Endothelial cell of umbilical vein (primary cell): ENCODE results near the gene NEDD4L. TPM values are rescaled to one million over a fixed set of nuclear protein-coding genes. Genes with fewer than 3 reads are reported as not detected.

Source experiments
- BruUV-seq: library from RNA; stranded (reverse); fragments of 400-500 nt; replicated peaks from 2 replicates; lab custom pipeline; 2021; lab: Mats Ljungman, UMichigan
- CTCF ChIA-PET: fragments of 300-600, 350-600 bp; sonication (Branson Sonifier 250); formaldehyde crosslinking; loops from one replicate; lab custom pipeline; 2021; ENCODE audit warnings: antibody characterized with exemption, inconsistent platforms; lab: Charles Lee
- POLR2A ChIA-PET: fragments of 300-600, 350-600 bp; sonication (Branson Sonifier 250); formaldehyde crosslinking; loops from one replicate; lab custom pipeline; 2021; ENCODE audit warnings: antibody characterized with exemption, inconsistent platforms; lab: Charles Lee
- DNase-seq: peaks from one replicate; pipeline ENCODE4 v3.0.0-alpha.2; 2011; ENCODE audit warnings: low read depth, low spot score
- FAIRE-seq: peaks from 2 replicates; lab custom pipeline; 2011; peaks lifted over from hg19 to GRCh38; lab: Jason Lieb, UNC
- H2AFZ ChIP-seq: 2 replicates; pipeline ENCODE4 v1.6.0; 2012; ENCODE audit warnings: low read depth, low read length, control low read depth, inconsistent platforms
- H3K27ac ChIP-seq: 2 replicates; pipeline ENCODE4 v1.5.1; 2011; ENCODE audit warnings: low read depth, mild to moderate bottlenecking, control low read depth, low read length, moderate library complexity; ENCODE audit not compliant: insufficient read depth
- H3K27me3 ChIP-seq, 2 experiments: 2 replicates each; pipeline versions ENCODE4 v1.6.0 to v1.6.1; 2011; ENCODE audit warnings: low read length in 2 of 2, mixed read lengths in 1 of 2; ENCODE audit not compliant: control insufficient read depth in 2 of 2, insufficient read depth in 2 of 2
- H3K36me3 ChIP-seq, 2 experiments: 2 replicates in 1 of 2; 3 replicates in 1 of 2; pipeline ENCODE4 v1.5.1; 2011; ENCODE audit warnings: low read length in 2 of 2, mild to moderate bottlenecking in 1 of 2, moderate library complexity in 1 of 2; ENCODE audit not compliant: control insufficient read depth in 2 of 2, insufficient read depth in 2 of 2; ENCODE audit errors: extremely low read depth in 1 of 2
- H3K4me1 ChIP-seq: 3 replicates; pipeline ENCODE4 v1.5.1; 2011; ENCODE audit warnings: mild to moderate bottlenecking, low read length; ENCODE audit not compliant: control insufficient read depth, insufficient read depth; ENCODE audit errors: extremely low read depth
- H3K4me2 ChIP-seq: 2 replicates; pipeline ENCODE4 v1.6.1; 2011; ENCODE audit warnings: low read length, control low read depth, mixed read lengths; ENCODE audit not compliant: insufficient read depth
- H3K4me3 ChIP-seq, 3 experiments: fragments of 200-600 bp in 1 of 3; sonication (generic), shearing (Covaris generic) in 1 of 3; replicated peaks in 1 of 3; 2 replicates each; pipeline ENCODE4 v1.5.1; 2011 to 2016; ENCODE audit warnings: control low read depth in 3 of 3, low read length in 3 of 3, mild to moderate bottlenecking in 2 of 3, inconsistent platforms in 1 of 3, low read depth in 1 of 3, moderate library complexity in 1 of 3; ENCODE audit not compliant: insufficient read depth in 1 of 3
- H3K79me2 ChIP-seq: 2 replicates; pipeline ENCODE4 v1.6.0; 2012; ENCODE audit warnings: low read length, inconsistent platforms; ENCODE audit not compliant: control insufficient read depth, insufficient read depth
- H3K9ac ChIP-seq: replicated peaks from 2 replicates; pipeline ENCODE3; 2011; ENCODE audit warnings: low read length, control low read depth; ENCODE audit not compliant: insufficient read depth; ENCODE audit errors: extremely low read depth
- H3K9me1 ChIP-seq: replicated peaks from 3 replicates; pipeline ENCODE4 v1.6.0; 2011; ENCODE audit warnings: mild to moderate bottlenecking, low read length; ENCODE audit not compliant: control insufficient read depth, insufficient read depth; ENCODE audit errors: extremely low read depth
- H3K9me3 ChIP-seq: replicated peaks from 2 replicates; pipeline ENCODE4 v1.5.1; 2012; ENCODE audit warnings: low read length, inconsistent platforms; ENCODE audit not compliant: control insufficient read depth, insufficient read depth
- H4K20me1 ChIP-seq: replicated peaks from 2 replicates; pipeline ENCODE3; 2011; ENCODE audit warnings: mild to moderate bottlenecking, low read length; ENCODE audit not compliant: control insufficient read depth, insufficient read depth; ENCODE audit errors: extremely low read depth
- EZH2 ChIP-seq: IDR thresholded peaks from 2 replicates; pipeline ENCODE4 v1.6.1; 2012; ENCODE audit warnings: borderline replicate concordance, low read depth, mild to moderate bottlenecking, moderate library complexity, low read length, inconsistent platforms; ENCODE audit not compliant: severe bottlenecking
- FOS ChIP-seq: IDR thresholded peaks from 2 replicates; pipeline ENCODE4 v1.6.1; 2011; ENCODE audit warnings: mild to moderate bottlenecking, low read length, moderate library complexity, borderline replicate concordance; ENCODE audit not compliant: insufficient read depth
- GATA2 ChIP-seq: IDR thresholded peaks from 2 replicates; pipeline ENCODE4 v1.7.0; 2011; ENCODE audit warnings: low read depth, mild to moderate bottlenecking, moderate library complexity, mixed read lengths, low read length; ENCODE audit not compliant: insufficient read length, insufficient read depth
- JUN ChIP-seq: IDR thresholded peaks from 2 replicates; pipeline ENCODE4 v1.6.1; 2011; ENCODE audit warnings: borderline replicate concordance, low read depth; ENCODE audit not compliant: insufficient read length, insufficient read depth
- MYC ChIP-seq: IDR thresholded peaks from one replicate; pipeline ENCODE4 v1.6.1; 2011; ENCODE audit warnings: mild to moderate bottlenecking, low read depth, low read length
- POLR2A ChIP-seq: IDR thresholded peaks from 2 replicates; pipeline ENCODE4 v1.6.1; 2012; ENCODE audit warnings: low read depth, mild to moderate bottlenecking, control low read depth, low read length
- POLR2AphosphoS5 ChIP-seq: IDR thresholded peaks from 2 replicates; pipeline ENCODE4 v1.6.1; 2012; ENCODE audit warnings: low read depth, mild to moderate bottlenecking, control low read depth, low read length, moderate library complexity; ENCODE audit not compliant: insufficient read depth
- dilution Hi-C: fragments of 300-500 bp; cut with MboI; formaldehyde crosslinking; loops from one replicate; pipeline ENCODE4 v1.15.0; 2019; ENCODE audit warnings: low sequenced_read_pairs; ENCODE audit not compliant: extremely low pct_ligation_motif_present
- intact Hi-C: fragments of 100-400 bp; cut with micrococcal nuclease; formaldehyde crosslinking; loops from one replicate; pipeline ENCODE4 v1.10.0; 2022
- polyA plus RNA-seq, 4 experiments: library from polyadenylated mRNA; depleted of rRNA in 3 of 4; stranded (reverse) in 3 of 4; unstranded in 1 of 4; fragments of >200 nt; gene quantifications; 2 replicates each; pipeline versions ENCODE4 v1.2.1 to v1.2.3, GENCODE V29; 2011 to 2012; ENCODE audit warnings: missing spikeins in 1 of 4
- total RNA-seq: library from RNA; stranded (reverse); gene quantifications from 2 replicates; pipeline ENCODE4 v1.2.3, GENCODE V29; 2021
- TF ChIP-seq, protein P1 (sequence below), 2 donors: IDR thresholded peaks; 1 replicate in 1 of 2; 2 replicates in 1 of 2; pipeline ENCODE4 v1.5.1; 2011; ENCODE audit warnings: low read length in 2 of 2, mild to moderate bottlenecking in 2 of 2, moderate library complexity in 2 of 2, control low read depth in 1 of 2, inconsistent platforms in 1 of 2, low read depth in 1 of 2; ENCODE audit not compliant: insufficient read depth in 1 of 2; ENCODE audit errors: extremely low read depth in 1 of 2
- TF ChIP-seq, protein P2 (sequence below): IDR thresholded peaks from 2 replicates; pipeline ENCODE4 v1.6.1; 2011; ENCODE audit not compliant: insufficient read depth, insufficient read length

The NEDD4L gene
- total and polyA plus RNA-seq, 2 donors (not counting 3 experiments of a cell fraction or from before 2014, with no cell fraction given), result 20.5 to 78.9 TPM

DNA sequence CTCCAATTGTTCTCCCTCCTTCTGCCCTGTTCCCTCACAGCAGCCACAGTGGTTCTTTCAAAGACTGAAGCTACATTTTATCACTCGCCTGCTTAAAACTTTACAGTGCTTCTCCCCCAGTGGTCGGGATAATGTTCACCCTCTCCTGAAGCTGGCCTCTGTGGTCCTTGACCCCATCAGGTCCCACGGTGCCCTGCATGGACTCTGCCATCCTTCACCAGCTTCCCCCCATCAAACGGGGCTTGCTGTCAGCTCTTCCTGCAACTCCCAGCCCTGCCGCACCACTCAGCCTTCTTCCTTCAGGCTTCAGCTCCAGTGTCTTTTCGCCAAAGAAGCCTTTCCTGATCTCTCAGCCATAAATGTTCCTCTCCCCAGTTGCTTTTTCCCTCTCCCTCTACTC lies 118.1 kb downstream of the NEDD4L start:
- no peaks in the 10 kb centered on the region for H3K36me3 ChIP-seq
- DNase-seq (no peak), FAIRE-seq (no peak)
- no peak for TF ChIP-seq GATA2
- no peak for TF ChIP-seq POLR2A
- TF ChIP-seq, protein P1, sequence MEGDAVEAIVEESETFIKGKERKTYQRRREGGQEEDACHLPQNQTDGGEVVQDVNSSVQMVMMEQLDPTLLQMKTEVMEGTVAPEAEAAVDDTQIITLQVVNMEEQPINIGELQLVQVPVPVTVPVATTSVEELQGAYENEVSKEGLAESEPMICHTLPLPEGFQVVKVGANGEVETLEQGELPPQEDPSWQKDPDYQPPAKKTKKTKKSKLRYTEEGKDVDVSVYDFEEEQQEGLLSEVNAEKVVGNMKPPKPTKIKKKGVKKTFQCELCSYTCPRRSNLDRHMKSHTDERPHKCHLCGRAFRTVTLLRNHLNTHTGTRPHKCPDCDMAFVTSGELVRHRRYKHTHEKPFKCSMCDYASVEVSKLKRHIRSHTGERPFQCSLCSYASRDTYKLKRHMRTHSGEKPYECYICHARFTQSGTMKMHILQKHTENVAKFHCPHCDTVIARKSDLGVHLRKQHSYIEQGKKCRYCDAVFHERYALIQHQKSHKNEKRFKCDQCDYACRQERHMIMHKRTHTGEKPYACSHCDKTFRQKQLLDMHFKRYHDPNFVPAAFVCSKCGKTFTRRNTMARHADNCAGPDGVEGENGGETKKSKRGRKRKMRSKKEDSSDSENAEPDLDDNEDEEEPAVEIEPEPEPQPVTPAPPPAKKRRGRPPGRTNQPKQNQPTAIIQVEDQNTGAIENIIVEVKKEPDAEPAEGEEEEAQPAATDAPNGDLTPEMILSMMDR (IDR thresholded peaks at IDR 0.05; ENCODE audit: extremely low read depth in 1 of 2, insufficient read depth in 1 of 2, low read depth in 1 of 2, low read length in 2 of 2), result no peak
- TF ChIP-seq EZH2, result no peak
- TF ChIP-seq FOS, result no peak
- no peak for TF ChIP-seq JUN
- TF ChIP-seq, protein P2, sequence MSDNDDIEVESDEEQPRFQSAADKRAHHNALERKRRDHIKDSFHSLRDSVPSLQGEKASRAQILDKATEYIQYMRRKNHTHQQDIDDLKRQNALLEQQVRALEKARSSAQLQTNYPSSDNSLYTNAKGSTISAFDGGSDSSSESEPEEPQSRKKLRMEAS, result no peak
- no peak for TF ChIP-seq POLR2AphosphoS5
- TF ChIP-seq MYC, result no peak
- H3K4me3 ChIP-seq, result no peak overlapping the region
- intact Hi-C loops, result no loop called here
- POLR2A ChIA-PET, result no interaction called here
- no peaks in the 10 kb centered on the region for H3K9me3 ChIP-seq
- no peaks in the 10 kb centered on the region for H3K9me1 ChIP-seq
- no peak overlapping the region for H3K9ac ChIP-seq
- no peaks in the 10 kb centered on the region for H3K27me3 ChIP-seq
- H4K20me1 ChIP-seq, result no peaks in the 10 kb centered on the region
- no peak overlapping the region for H3K4me2 ChIP-seq
- H3K4me1 ChIP-seq, result peaks cover 7% of the 10 kb centered on the region
- CTCF ChIA-PET, result interaction anchor here (1.3 to 2.2 kb wide), 2 partner anchors 19 to 41 kb away, joined by 4 to 6 read pairs; no protein-coding TSS in a partner anchor
- BruUV-seq, result no TSS peak
- dilution Hi-C loops, result no loop called here
- H2AFZ ChIP-seq, result no peak overlapping the region
- H3K27ac ChIP-seq, result no peak overlapping the region
- no peaks in the 10 kb centered on the region for H3K79me2 ChIP-seq
